ENCODE results near the gene WDR5.

GRCh38 chr9:134179918-134180785, 44.3 kb downstream of the WDR5 start:
- TF ChIP-seq, protein P1, sequence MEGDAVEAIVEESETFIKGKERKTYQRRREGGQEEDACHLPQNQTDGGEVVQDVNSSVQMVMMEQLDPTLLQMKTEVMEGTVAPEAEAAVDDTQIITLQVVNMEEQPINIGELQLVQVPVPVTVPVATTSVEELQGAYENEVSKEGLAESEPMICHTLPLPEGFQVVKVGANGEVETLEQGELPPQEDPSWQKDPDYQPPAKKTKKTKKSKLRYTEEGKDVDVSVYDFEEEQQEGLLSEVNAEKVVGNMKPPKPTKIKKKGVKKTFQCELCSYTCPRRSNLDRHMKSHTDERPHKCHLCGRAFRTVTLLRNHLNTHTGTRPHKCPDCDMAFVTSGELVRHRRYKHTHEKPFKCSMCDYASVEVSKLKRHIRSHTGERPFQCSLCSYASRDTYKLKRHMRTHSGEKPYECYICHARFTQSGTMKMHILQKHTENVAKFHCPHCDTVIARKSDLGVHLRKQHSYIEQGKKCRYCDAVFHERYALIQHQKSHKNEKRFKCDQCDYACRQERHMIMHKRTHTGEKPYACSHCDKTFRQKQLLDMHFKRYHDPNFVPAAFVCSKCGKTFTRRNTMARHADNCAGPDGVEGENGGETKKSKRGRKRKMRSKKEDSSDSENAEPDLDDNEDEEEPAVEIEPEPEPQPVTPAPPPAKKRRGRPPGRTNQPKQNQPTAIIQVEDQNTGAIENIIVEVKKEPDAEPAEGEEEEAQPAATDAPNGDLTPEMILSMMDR (IDR thresholded peaks at IDR 0.05 in 8 of 11, conservative IDR thresholded peaks at IDR 0.05 in 3 of 11): no peak
- TF ChIP-seq POLR2A (IDR thresholded peaks at IDR 0.05): no peak

Measured in spleen (tissue), 7 donors.